ENCODE results near the gene TMEM204. TPM values are rescaled to one million over a fixed set of nuclear protein-coding genes. Genes with fewer than 3 reads are reported as not detected.

Gene TMEM204
- total RNA-seq, 4 donors from 2014 or later = 13.7 to 26.0 (median 26.0) TPM

DNA sequence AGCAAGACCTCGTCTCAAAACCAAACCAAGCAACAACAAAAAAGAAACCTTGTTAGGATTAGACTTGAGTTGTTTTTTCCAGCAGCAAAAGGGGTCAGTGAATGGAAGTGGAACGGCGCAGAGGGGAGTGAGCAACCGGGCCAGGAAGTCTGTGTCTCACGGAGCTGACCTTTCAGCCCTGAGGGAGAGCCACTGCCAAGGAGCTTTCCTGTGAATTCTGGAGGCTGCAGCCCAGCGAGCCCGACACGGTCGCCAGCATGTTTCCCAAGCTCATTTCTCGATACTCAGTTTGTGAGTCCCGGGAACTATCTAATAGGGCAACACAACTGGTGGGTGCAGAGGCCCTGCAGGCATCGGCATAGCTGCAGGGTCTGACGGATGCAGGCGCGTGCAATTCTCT is 20.7 kb upstream of the TMEM204 start:
- intact Hi-C loops (cut with DNase I; ENCODE audit: low total_unique reads) = no loop called here
- DNase-seq (ENCODE audit: low spot score in 2 of 2) = no peak
- 78 to 79% methylated on average over 15 of the region's 15 CpGs for WGBS, 2 donors
- TF ChIP-seq, protein P1, sequence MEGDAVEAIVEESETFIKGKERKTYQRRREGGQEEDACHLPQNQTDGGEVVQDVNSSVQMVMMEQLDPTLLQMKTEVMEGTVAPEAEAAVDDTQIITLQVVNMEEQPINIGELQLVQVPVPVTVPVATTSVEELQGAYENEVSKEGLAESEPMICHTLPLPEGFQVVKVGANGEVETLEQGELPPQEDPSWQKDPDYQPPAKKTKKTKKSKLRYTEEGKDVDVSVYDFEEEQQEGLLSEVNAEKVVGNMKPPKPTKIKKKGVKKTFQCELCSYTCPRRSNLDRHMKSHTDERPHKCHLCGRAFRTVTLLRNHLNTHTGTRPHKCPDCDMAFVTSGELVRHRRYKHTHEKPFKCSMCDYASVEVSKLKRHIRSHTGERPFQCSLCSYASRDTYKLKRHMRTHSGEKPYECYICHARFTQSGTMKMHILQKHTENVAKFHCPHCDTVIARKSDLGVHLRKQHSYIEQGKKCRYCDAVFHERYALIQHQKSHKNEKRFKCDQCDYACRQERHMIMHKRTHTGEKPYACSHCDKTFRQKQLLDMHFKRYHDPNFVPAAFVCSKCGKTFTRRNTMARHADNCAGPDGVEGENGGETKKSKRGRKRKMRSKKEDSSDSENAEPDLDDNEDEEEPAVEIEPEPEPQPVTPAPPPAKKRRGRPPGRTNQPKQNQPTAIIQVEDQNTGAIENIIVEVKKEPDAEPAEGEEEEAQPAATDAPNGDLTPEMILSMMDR (IDR thresholded peaks at IDR 0.05) = no peak
- TF ChIP-seq POLR2A (IDR thresholded peaks at IDR 0.05) = no peak
- H3K4me3 ChIP-seq (ENCODE audit: low read depth, poor library complexity, severe bottlenecking) = no peak overlapping the region

DNA sequence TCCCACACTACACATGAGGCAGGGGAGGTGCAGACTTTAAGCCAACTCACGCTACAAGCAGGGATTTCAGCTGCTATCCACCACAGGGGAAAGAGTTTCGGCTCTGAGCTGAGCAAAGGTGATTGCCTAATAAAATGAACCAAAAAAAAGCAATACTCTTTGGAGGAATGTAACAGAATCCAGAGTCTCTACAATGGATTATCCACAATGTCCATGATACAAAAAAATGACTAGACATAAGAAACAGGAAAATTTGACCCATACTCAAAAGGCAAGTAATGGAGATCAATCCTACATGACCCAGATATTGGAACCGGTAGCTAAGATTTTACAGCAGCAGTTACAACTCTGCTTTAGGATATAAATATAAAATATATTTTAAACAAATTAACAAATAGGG is 19.0 kb upstream of the TMEM204 start:
- no peak for DNase-seq (ENCODE audit: low spot score in 2 of 2)
- TF ChIP-seq, protein P1 (IDR thresholded peaks at IDR 0.05) = no peak
- no peak for TF ChIP-seq POLR2A (IDR thresholded peaks at IDR 0.05)
- intact Hi-C loops (cut with DNase I; ENCODE audit: low total_unique reads) = no loop called here
- H3K4me3 ChIP-seq (ENCODE audit: low read depth, poor library complexity, severe bottlenecking) = no peak overlapping the region
- WGBS, 2 donors = 67 to 98% methylated on average over 3 of the region's 3 CpGs

DNA sequence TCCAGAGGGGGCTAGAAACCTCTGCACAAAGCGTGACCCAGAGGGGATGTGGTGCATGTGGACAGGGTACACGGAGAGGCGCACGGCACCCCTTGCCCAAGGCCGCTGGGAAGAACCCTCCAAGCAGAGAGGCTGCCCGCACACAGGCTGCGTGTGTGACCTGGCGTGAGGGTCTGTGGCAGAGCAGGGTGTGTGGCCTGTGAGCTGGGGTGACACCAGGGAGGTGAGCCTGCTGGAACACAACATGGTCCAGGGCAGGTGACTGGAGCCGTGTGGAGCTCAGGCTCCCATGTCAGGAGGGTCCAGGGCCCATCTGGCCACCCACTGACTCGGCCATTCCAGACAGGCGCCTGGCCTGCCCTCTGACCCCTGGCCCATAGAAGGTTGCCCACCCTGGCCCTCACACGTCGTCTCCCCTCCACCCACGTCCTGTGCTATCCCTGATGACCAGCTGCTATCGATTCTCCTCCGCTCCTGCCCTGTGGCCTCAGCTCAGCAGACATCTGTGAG is 14.8 kb upstream of the TMEM204 start:
- no peak overlapping the region for H3K4me3 ChIP-seq (ENCODE audit: low read depth, poor library complexity, severe bottlenecking)
- 91 to 95% methylated on average over 16 of the region's 16 CpGs for WGBS, 2 donors
- no peak for DNase-seq (ENCODE audit: low spot score in 2 of 2)
- no peak for TF ChIP-seq POLR2A (IDR thresholded peaks at IDR 0.05)
- TF ChIP-seq, protein P1 (IDR thresholded peaks at IDR 0.05) = no peak
- intact Hi-C loops (cut with DNase I; ENCODE audit: low total_unique reads) = no loop called here

DNA sequence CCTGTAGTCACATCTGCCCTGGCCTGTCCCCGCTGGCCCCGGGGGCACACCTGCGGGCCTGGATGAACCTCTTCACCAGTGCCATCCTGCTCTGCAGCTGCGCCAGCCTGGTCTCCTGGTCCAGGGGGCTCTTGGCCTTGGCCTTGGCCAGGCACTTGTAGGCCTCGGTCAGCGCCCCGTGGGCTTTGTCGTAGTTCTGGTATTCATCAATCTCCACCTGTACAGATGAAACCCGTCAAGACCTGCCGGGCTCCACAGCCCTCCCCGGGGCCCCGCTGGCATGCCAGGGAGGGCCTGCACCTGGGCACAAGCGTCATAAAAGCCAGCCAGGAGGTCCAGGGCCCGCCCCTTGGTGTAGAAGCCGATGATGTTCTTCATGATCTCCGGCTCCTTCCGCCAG is 13.6 kb upstream of the TMEM204 start:
- no peak overlapping the region for H3K4me3 ChIP-seq (ENCODE audit: low read depth, poor library complexity, severe bottlenecking)
- intact Hi-C loops (cut with DNase I; ENCODE audit: low total_unique reads) = no loop called here
- no peak for TF ChIP-seq POLR2A (IDR thresholded peaks at IDR 0.05)
- TF ChIP-seq, protein P1 (IDR thresholded peaks at IDR 0.05) = no peak
- 87 to 89% methylated on average over 16 to 17 of the region's 17 CpGs for WGBS, 2 donors
- no peak for DNase-seq (ENCODE audit: low spot score in 2 of 2)

DNA sequence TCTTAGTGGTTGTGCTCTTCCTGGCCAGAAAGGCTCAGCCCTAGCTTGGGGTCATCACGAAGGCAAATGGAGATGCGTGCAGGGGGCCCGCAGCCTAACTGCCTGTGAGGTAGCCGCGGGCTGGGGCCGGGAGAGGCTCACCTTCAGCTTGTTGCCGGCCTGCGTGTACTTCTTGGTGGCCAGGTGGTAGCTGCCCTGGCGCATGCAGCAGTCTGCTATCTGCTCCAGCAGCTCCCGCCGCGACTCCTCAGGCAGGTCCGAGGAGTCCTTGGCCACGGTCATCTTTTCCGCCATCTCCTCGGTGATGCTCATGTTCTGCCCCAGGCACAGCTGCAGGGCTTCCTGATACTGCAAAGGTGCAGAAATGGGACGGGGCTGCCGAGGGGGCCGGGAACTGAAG is 13.0 kb upstream of the TMEM204 start:
- TF ChIP-seq, protein P1 (IDR thresholded peaks at IDR 0.05) = no peak
- no peak for TF ChIP-seq POLR2A (IDR thresholded peaks at IDR 0.05)
- WGBS, 2 donors = 93 to 96% methylated on average over 13 to 16 of the region's 19 CpGs
- DNase-seq (ENCODE audit: low spot score in 2 of 2) = no peak
- H3K4me3 ChIP-seq (ENCODE audit: low read depth, poor library complexity, severe bottlenecking) = no peak overlapping the region
- intact Hi-C loops (cut with DNase I; ENCODE audit: low total_unique reads) = no loop called here

DNA sequence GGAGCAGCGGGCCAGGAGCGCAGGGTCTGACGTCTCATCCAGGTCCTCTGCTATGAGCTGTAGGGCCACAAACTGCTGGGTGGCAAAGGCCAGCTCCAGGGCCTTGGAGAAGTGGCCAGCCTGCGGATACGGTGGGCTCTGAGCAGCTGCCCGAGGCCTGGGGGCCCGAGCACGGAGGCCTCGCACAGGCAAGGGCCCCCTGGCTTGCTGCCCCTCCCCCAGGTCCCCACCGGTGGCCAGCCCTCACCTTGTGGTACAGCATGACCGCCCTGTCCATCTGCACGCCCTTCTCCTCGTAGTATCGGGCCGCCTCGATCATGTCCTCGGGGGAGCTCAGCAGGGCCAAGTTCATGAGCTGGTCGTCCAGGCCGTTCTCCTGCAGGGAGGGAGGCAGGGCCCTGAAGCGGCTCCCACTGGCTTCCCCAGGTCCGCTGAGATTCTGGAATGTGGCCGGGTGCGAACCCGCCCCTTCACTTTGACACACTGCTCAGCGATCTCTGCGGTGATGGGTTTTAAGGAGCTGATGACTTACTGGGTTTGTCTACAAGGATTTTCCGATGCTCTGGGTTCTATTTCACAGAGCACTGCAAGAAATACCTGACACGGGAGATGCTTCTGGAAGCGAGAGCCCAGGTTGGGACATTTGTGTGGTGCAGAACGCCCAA is 9.8 kb upstream of the TMEM204 start:
- TF ChIP-seq POLR2A (IDR thresholded peaks at IDR 0.05) = no peak
- TF ChIP-seq, protein P1 (IDR thresholded peaks at IDR 0.05) = no peak
- no peak overlapping the region for H3K4me3 ChIP-seq (ENCODE audit: low read depth, poor library complexity, severe bottlenecking)
- DNase-seq (ENCODE audit: low spot score in 2 of 2) = no peak
- 86 to 93% methylated on average over 26 to 30 of the region's 30 CpGs for WGBS, 2 donors
- intact Hi-C loops (cut with DNase I; ENCODE audit: low total_unique reads) = no loop called here

All from lower leg skin (tissue), 4 donors.